HL-60/S4 treated with phorbol 12-myristate 13-acetate at 8.2 ng/mL for 4 days and 3 days (cell line): ENCODE data around the gene ARID3A.
"Not testable (repeated sequence)": the region's sequence is repeated elsewhere in the genome, so short reads cannot be mapped to it uniquely, and the experiment has no call there.

Experiments used
- in situ Hi-C: fragments of 300-500 bp; cut with MboI; formaldehyde crosslinking; loops from 2 replicates; pipeline ENCODE4 v1.15.0; 2022; ENCODE audit warnings: low sequenced_read_pairs

Gene ARID3A

GRCh38 chr19:1010586-1011510 is 85.0 kb downstream of the ARID3A start:
- in situ Hi-C loops = no loop called here

- in situ Hi-C loops = no loop called here
Observed at GRCh38 chr19:1011831-1012333, 86.0 kb downstream of the ARID3A start.

- in situ Hi-C loops = no loop called here
Observed at GRCh38 chr19:1012334-1012733, 86.5 kb downstream of the ARID3A start.

- in situ Hi-C loops = no loop called here
Observed at GRCh38 chr19:1013218-1013617, 87.4 kb downstream of the ARID3A start.

- in situ Hi-C loops = no loop called here
Observed at GRCh38 chr19:1014161-1015060, 88.6 kb downstream of the ARID3A start.

- in situ Hi-C loops = no loop called here
Observed at GRCh38 chr19:1015061-1015781, 89.4 kb downstream of the ARID3A start.

- in situ Hi-C loops = no loop called here
Observed at GRCh38 chr19:1015782-1016646, 90.2 kb downstream of the ARID3A start.

- in situ Hi-C loops = no loop called here
Observed at GRCh38 chr19:1016647-1017114, 90.8 kb downstream of the ARID3A start.

- in situ Hi-C loops = no loop called here
Observed at GRCh38 chr19:1017115-1017905, 91.5 kb downstream of the ARID3A start.

GRCh38 chr19:1017906-1018305 is 92.1 kb downstream of the ARID3A start:
- in situ Hi-C loops = no loop called here

GRCh38 chr19:1018393-1018792 is 92.6 kb downstream of the ARID3A start:
- in situ Hi-C loops = no loop called here

- in situ Hi-C loops = no loop called here
Observed at GRCh38 chr19:1018932-1019615, 93.2 kb downstream of the ARID3A start.

- in situ Hi-C loops = no loop called here
Observed at GRCh38 chr19:1019616-1019961, 93.8 kb downstream of the ARID3A start.

GRCh38 chr19:1019980-1020867 is 94.4 kb downstream of the ARID3A start:
- in situ Hi-C loops = no loop called here

GRCh38 chr19:1020868-1021425 is 95.1 kb downstream of the ARID3A start, which contains the start of gene TMEM259:
TMEM259 (minus strand) TSS chr19:1021123; CDS start chr19:1020996, 127 bp downstream.
- in situ Hi-C loops = no loop called here

- in situ Hi-C loops = not testable (repeated sequence)
Observed at GRCh38 chr19:1023883-1024188, 98.0 kb downstream of the ARID3A start.

- in situ Hi-C loops = not testable (repeated sequence)
Observed at GRCh38 chr19:1025080-1025479, 99.2 kb downstream of the ARID3A start.
